Neural cell (in vitro differentiated cells): Measurements from ENCODE around the gene R3HDM4. TPM values are rescaled to one million over a fixed set of nuclear protein-coding genes. Genes with fewer than 3 reads are reported as not detected.
"Not testable (repeated sequence)": the region's sequence is repeated elsewhere in the genome, so short reads cannot be mapped to it uniquely, and the experiment has no call there.

ENCODE experiments used
- H2AFZ ChIP-seq: fragments of 200-600, 300-800 bp; sonication (generic), shearing (Covaris generic); 2 replicates; pipeline ENCODE4 v1.6.0; 2014; ENCODE audit warnings: low read depth, mild to moderate bottlenecking, antibody characterized with exemption, low read length, moderate library complexity
- H3F3A ChIP-seq: fragments of 200-600 bp; shearing (Covaris generic); 2 replicates; pipeline ENCODE4 v1.6.1; 2016; ENCODE audit warnings: mild to moderate bottlenecking, moderate library complexity, mixed read lengths, antibody characterized with exemption, low read length; ENCODE audit not compliant: insufficient read depth, poor library complexity, severe bottlenecking
- H3K27ac ChIP-seq: fragments of 200-600, 300-800 bp; sonication (generic), shearing (Covaris generic); 2 replicates; pipeline ENCODE4 v1.5.1; 2014; ENCODE audit warnings: mild to moderate bottlenecking, low read length, moderate library complexity
- H3K27me3 ChIP-seq: fragments of 300-800, 200-600 bp; sonication (generic), shearing (Covaris generic); 2 replicates; pipeline ENCODE4 v1.6.0; 2014; ENCODE audit warnings: mild to moderate bottlenecking, low read depth, low read length, moderate library complexity; ENCODE audit not compliant: insufficient read depth
- H3K36me3 ChIP-seq: fragments of 300-800, 200-600 bp; sonication (generic), shearing (Covaris generic); 2 replicates; pipeline ENCODE4 v1.5.1; 2014; ENCODE audit warnings: mild to moderate bottlenecking, antibody characterized with exemption, low read length, moderate library complexity; ENCODE audit not compliant: insufficient read depth
- H3K4me2 ChIP-seq: fragments of 300-800, 200-600 bp; sonication (generic), shearing (Covaris generic); 2 replicates; pipeline ENCODE4 v1.6.0; 2014; ENCODE audit warnings: mild to moderate bottlenecking, low read length
- H3K4me3 ChIP-seq: fragments of 300-800, 200-600 bp; sonication (generic), shearing (Covaris generic); 2 replicates; pipeline ENCODE4 v1.5.1; 2014; ENCODE audit warnings: mild to moderate bottlenecking, low read length, moderate library complexity
- H3K79me2 ChIP-seq: fragments of 200-600 bp; shearing (Covaris generic); replicated peaks from 2 replicates; pipeline ENCODE4 v1.6.0; 2014; ENCODE audit warnings: mild to moderate bottlenecking, low read length, moderate library complexity; ENCODE audit not compliant: insufficient read depth
- H3K9ac ChIP-seq: fragments of 300-800, 200-600 bp; sonication (generic), shearing (Covaris generic); 2 replicates; pipeline ENCODE4 v1.6.1; 2016; ENCODE audit warnings: mild to moderate bottlenecking, low read length, mixed read lengths
- H3K9me2 ChIP-seq: fragments of 200-600 bp; shearing (Covaris generic); 2 replicates; pipeline ENCODE4 v1.6.1; 2016; ENCODE audit warnings: mild to moderate bottlenecking, low read length, mixed read lengths; ENCODE audit not compliant: insufficient read depth
- H3K9me3 ChIP-seq: fragments of 200-600, 300-800 bp; sonication (generic), shearing (Covaris generic); 2 replicates; pipeline ENCODE4 v1.6.1; 2016; ENCODE audit warnings: mild to moderate bottlenecking, mixed run types, low read length, moderate library complexity, mixed read lengths
- H4K20me1 ChIP-seq: fragments of 200-600 bp; shearing (Covaris generic); 2 replicates; pipeline ENCODE4 v1.6.1; 2016; ENCODE audit warnings: mild to moderate bottlenecking, mixed run types; ENCODE audit not compliant: insufficient read depth
- CTCF ChIP-seq: fragments of 450-650 bp; IDR thresholded peaks from 2 replicates; pipeline ENCODE4 v1.5.1; 2014; ENCODE audit warnings: antibody characterized with exemption, mild to moderate bottlenecking, moderate library complexity; ENCODE audit not compliant: poor library complexity, severe bottlenecking
- EP300 ChIP-seq: fragments of 450-650 bp; conservative IDR thresholded peaks from 2 replicates; pipeline ENCODE4 v1.6.1; 2014; ENCODE audit warnings: antibody characterized with exemption, mild to moderate bottlenecking, moderate library complexity; ENCODE audit not compliant: poor library complexity, severe bottlenecking
- EZH2 ChIP-seq: fragments of 200-600, 300-800 bp; shearing (Covaris generic), sonication (generic); IDR thresholded peaks from 2 replicates; pipeline ENCODE4 v1.6.1; 2014; ENCODE audit warnings: antibody characterized with exemption, low read length, borderline replicate concordance, mild to moderate bottlenecking; ENCODE audit not compliant: insufficient read depth, poor library complexity, severe bottlenecking
- MXI1 ChIP-seq: fragments of 450-650 bp; conservative IDR thresholded peaks from 2 replicates; pipeline ENCODE4 v1.6.1; 2014; ENCODE audit warnings: antibody characterized with exemption, mild to moderate bottlenecking; ENCODE audit not compliant: poor library complexity, severe bottlenecking
- POLR2AphosphoS5 ChIP-seq: IDR thresholded peaks from 2 replicates; pipeline ENCODE4 v1.6.1; 2012
- RAD21 ChIP-seq: fragments of 450-650 bp; conservative IDR thresholded peaks from 2 replicates; pipeline ENCODE4 v1.6.1; 2014; ENCODE audit warnings: antibody characterized with exemption, mild to moderate bottlenecking, moderate library complexity
- REST ChIP-seq: IDR thresholded peaks from 2 replicates; pipeline ENCODE4 v1.6.1; 2012; ENCODE audit warnings: borderline replicate concordance
- SMC3 ChIP-seq: fragments of 450-650 bp; conservative IDR thresholded peaks from 2 replicates; pipeline ENCODE4 v1.6.1; 2014; ENCODE audit warnings: antibody characterized with exemption, mild to moderate bottlenecking, moderate library complexity; ENCODE audit not compliant: poor library complexity
- TAF1 ChIP-seq: IDR thresholded peaks from 2 replicates; pipeline ENCODE4 v1.6.1; 2012; ENCODE audit warnings: low read depth
- polyA plus RNA-seq: library from polyadenylated mRNA; depleted of rRNA; stranded (reverse); fragments of >200 nt; gene quantifications from 2 replicates; pipeline ENCODE4 v1.2.3, GENCODE V29; 2014

R3HDM4 gene
- polyA plus RNA-seq, 1 donor from 2014 or later, result 51.2 TPM

GRCh38 chr19:850979-851335 lies 62.1 kb downstream of the R3HDM4 start:
- no peaks in the 10 kb centered on the region for H3F3A ChIP-seq
- H3K27ac ChIP-seq, result no peak overlapping the region
- no peak overlapping the region for H3K4me3 ChIP-seq
- H3K9me3 ChIP-seq, result no peaks in the 10 kb centered on the region
- no peaks in the 10 kb centered on the region for H3K36me3 ChIP-seq
- no peak overlapping the region for H3K4me2 ChIP-seq
- no peak overlapping the region for H3K9ac ChIP-seq
- TF ChIP-seq SMC3 (no peak), TAF1 (no peak), REST (no peak), EP300 (no peak), RAD21 (no peak), CTCF (no peak), EZH2 (no peak), MXI1 (no peak), POLR2AphosphoS5 (no peak)
- H3K79me2 ChIP-seq, result no peaks in the 10 kb centered on the region
- no peak overlapping the region for H2AFZ ChIP-seq
- no peaks in the 10 kb centered on the region for H3K27me3 ChIP-seq
- no peaks in the 10 kb centered on the region for H3K9me2 ChIP-seq
- no peaks in the 10 kb centered on the region for H4K20me1 ChIP-seq

GRCh38 chr19:850221-850978 lies 62.6 kb downstream of the R3HDM4 start:
- TF ChIP-seq CTCF (no peak), POLR2AphosphoS5 (no peak), EP300 (no peak), SMC3 (no peak), RAD21 (no peak), EZH2 (no peak), MXI1 (no peak), TAF1 (no peak), REST (no peak)
- Histone ChIP-seq H2AFZ (no peak overlapping the region), H3F3A (no peaks in the 10 kb centered on the region), H3K27ac (no peak overlapping the region), H3K4me3 (no peak overlapping the region), H3K27me3 (no peaks in the 10 kb centered on the region), H3K9me2 (no peaks in the 10 kb centered on the region), H4K20me1 (no peaks in the 10 kb centered on the region), H3K4me2 (no peak overlapping the region), H3K9ac (no peak overlapping the region), H3K9me3 (no peaks in the 10 kb centered on the region), H3K36me3 (no peaks in the 10 kb centered on the region), H3K79me2 (no peaks in the 10 kb centered on the region)

- not testable (repeated sequence) for H3K79me2 ChIP-seq, H3K27ac ChIP-seq, H3K9me2 ChIP-seq, H3K27me3 ChIP-seq, H3K36me3 ChIP-seq, H3K4me3 ChIP-seq, H3K4me2 ChIP-seq, H4K20me1 ChIP-seq, H3K9ac ChIP-seq, H3F3A ChIP-seq, H2AFZ ChIP-seq, H3K9me3 ChIP-seq
Observed at GRCh38 chr19:849195-849594, 63.8 kb downstream of the R3HDM4 start.
